ENCODE data around the gene KIRREL3.

GRCh38 chr11:126627421-126627820 is 373.1 kb downstream of the KIRREL3 start:
- TF ChIP-seq CTCF (IDR thresholded peaks at IDR 0.05 in 8 of 11, conservative IDR thresholded peaks at IDR 0.05 in 3 of 11), result no peak
- no peak for TF ChIP-seq POLR2A (IDR thresholded peaks at IDR 0.05)
- no peak for TF ChIP-seq POLR2AphosphoS5 (IDR thresholded peaks at IDR 0.05)
